LNCAP (cell line): ENCODE data around the gene BACE2.

ENCODE experiments used
- CTCF ChIP-seq: fragments of 450-650 bp; IDR thresholded peaks from 2 replicates; pipeline ENCODE4 v1.5.1; 2017; ENCODE audit warnings: mild to moderate bottlenecking

Gene BACE2

GRCh38 chr21:41152147-41152546 lies 15.8 kb upstream of the BACE2 start:
- TF ChIP-seq CTCF: no peak

- no peak for TF ChIP-seq CTCF
Observed at GRCh38 chr21:41153443-41153842, 14.5 kb upstream of the BACE2 start.

- TF ChIP-seq CTCF: no peak
Observed at GRCh38 chr21:41156142-41156541, 11.8 kb upstream of the BACE2 start.

GRCh38 chr21:41158026-41158425 lies 9.9 kb upstream of the BACE2 start:
- TF ChIP-seq CTCF: no peak

- no peak for TF ChIP-seq CTCF
Observed at GRCh38 chr21:41160036-41160435, 7.9 kb upstream of the BACE2 start.

GRCh38 chr21:41161428-41161827 lies 6.5 kb upstream of the BACE2 start:
- no peak for TF ChIP-seq CTCF

GRCh38 chr21:41162096-41162495 lies 5.9 kb upstream of the BACE2 start:
- no peak for TF ChIP-seq CTCF

- no peak for TF ChIP-seq CTCF
Observed at GRCh38 chr21:41163091-41163490, 4.9 kb upstream of the BACE2 start.
